Fibroblast of lung (primary cell): Measurements from ENCODE around the gene TGM4.

Experiments
- CTCF ChIP-seq, 2 donors: IDR thresholded peaks in 1 of 2; conservative IDR thresholded peaks in 1 of 2; 1 replicate in 1 of 2; 2 replicates in 1 of 2; pipeline ENCODE4 v1.5.1; 2011 to 2012; ENCODE audit warnings: low read length in 2 of 2, control low read depth in 1 of 2, inconsistent platforms in 1 of 2, low read depth in 1 of 2, mild to moderate bottlenecking in 1 of 2
- EZH2 ChIP-seq: IDR thresholded peaks from 2 replicates; pipeline ENCODE4 v1.5.1; 2012; ENCODE audit warnings: low read length, control low read depth, mild to moderate bottlenecking; ENCODE audit errors: missing control alignments

GRCh38 chr3:44893097-44893496, 18.7 kb downstream of the TGM4 start:
- TF ChIP-seq CTCF (conservative IDR thresholded peaks at IDR 0.05 in 1 of 2, IDR thresholded peaks at IDR 0.05 in 1 of 2; ENCODE audit: low read depth in 1 of 2, low read length in 2 of 2) (no peak), EZH2 (no peak)
